Gastroesophageal sphincter (tissue), 3 donors: ENCODE data around the gene SYNGR3.

Experiments used
- CTCF ChIP-seq, 4 experiments: fragments of 200-600 bp in 2 of 4; fragments of 450-650 bp in 2 of 4; sonication (generic) in 1 of 4; IDR thresholded peaks; one replicate each; pipeline ENCODE4 v1.5.1; 2017 to 2019; ENCODE audit warnings: antibody characterized with exemption in 4 of 4, mild to moderate bottlenecking in 2 of 4, moderate library complexity in 2 of 4
- EP300 ChIP-seq: sonication (generic); formaldehyde crosslinking; IDR thresholded peaks from one replicate; pipeline ENCODE4 v1.6.1; 2017; ENCODE audit warnings: antibody characterized with exemption, mild to moderate bottlenecking
- POLR2A ChIP-seq, 2 donors: fragments of 450-650 bp; IDR thresholded peaks; one replicate each; pipeline ENCODE4 v1.6.1; 2017; ENCODE audit warnings: antibody characterized with exemption in 2 of 2, mild to moderate bottlenecking in 2 of 2, moderate library complexity in 1 of 2

GRCh38 chr16:1981398-1981836, 8.4 kb upstream of the SYNGR3 start, which contains the start of gene NOXO1:
- TF ChIP-seq CTCF (IDR thresholded peaks at IDR 0.05) (no peak), POLR2A (IDR thresholded peaks at IDR 0.05) (no peak), EP300 (no peak)
